Kidney tubule cell (primary cell): ENCODE data around the gene VPS13C.

Experiments used
- DNase-seq: peaks from one replicate; pipeline ENCODE4 v3.0.0-alpha.2; 2018; ENCODE audit warnings: low spot score

VPS13C gene

GRCh38 chr15:61938249-61938648 is 122.0 kb downstream of the VPS13C start:
- no peak for DNase-seq

DNA sequence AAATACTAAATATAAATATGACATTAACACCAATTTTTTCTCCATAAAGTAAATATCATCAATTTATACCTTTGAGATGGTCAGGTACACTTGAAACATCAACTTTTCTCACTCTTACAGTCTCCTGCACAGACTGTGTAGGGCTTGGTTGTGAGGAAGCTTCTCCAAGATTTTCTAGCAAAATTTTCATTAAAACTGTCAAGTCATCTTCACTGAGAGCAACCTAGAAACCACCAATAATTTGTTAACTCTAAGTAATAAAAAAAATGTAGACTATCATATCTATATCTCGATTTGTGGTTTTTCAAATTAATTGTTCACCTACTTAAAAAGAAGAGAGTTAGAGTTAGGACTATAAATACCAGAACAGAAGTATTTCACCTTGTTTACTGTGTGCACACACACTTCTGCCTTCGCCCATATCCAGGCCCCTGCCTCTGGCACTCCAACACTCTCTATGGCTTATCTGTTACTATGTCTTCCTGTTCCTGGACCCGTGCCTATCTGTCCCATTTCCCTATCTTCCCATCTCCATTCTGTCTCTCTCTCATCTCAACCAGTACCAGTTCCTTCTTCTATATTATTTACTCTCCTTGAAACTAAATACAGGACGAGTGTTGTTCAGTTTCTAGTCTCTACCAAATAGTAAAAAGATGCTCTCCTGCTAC is 123.6 kb downstream of the VPS13C start:
- no peak for DNase-seq

DNA sequence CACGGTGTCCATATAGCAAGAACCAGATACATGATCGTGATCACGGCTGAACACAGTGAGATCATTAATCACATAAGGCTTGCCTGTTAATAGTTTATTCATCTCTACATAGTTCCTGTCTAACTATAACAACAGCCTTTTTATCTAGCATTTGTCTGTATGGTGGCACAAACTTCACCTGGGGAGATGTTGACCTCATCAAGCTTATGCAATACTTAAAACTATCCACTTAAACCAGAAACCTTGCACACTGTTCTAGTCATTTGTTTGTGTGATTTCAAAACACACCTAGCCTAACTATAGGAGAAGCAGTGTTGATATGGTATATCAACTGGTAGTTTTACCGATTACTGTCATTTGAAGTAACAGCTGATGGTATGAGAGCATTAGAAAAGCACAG is 124.8 kb downstream of the VPS13C start:
- no peak for DNase-seq

DNA sequence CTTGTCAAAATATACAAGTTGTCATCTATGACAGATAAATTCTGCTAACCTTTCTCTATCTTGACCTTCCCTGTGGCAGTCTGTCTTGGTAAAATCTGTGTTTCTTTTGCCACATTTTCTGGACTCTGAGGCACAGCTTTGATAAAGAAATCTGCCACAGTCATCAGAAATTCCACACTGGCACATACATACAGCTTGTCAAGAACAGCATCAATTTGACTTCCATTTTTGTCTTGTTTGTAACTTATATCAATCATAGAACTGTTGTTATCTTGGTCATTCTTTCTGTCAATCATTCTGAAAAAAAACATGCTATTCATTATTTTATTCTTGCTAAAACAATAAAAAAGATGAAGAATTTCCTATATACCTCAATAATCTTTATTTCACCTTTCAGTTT is 130.8 kb downstream of the VPS13C start:
- DNase-seq: no peak

- DNase-seq: no peak
These were observed 137.1 kb downstream of the VPS13C start for GRCh38 chr15:61923173-61923572.

DNA sequence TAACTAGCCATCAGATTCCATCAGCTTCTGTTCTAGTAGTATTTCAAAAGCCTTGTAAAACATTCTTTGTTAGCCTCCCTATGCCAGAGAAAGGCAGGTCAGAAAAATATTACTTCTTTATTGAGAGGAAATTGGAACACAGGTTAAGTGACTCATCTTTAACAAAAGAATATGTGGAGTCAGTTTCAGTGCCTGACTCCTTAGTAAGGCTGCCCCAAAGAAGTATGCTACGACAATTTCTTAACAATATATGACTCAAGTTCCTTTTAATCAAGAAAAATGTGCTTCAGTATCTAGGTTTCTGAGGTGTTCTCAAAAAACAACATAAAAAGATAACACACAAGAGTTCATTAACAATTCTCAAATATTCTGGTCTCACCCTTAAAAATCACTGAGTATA is 139.2 kb downstream of the VPS13C start:
- DNase-seq: peak; percentile 1

DNA sequence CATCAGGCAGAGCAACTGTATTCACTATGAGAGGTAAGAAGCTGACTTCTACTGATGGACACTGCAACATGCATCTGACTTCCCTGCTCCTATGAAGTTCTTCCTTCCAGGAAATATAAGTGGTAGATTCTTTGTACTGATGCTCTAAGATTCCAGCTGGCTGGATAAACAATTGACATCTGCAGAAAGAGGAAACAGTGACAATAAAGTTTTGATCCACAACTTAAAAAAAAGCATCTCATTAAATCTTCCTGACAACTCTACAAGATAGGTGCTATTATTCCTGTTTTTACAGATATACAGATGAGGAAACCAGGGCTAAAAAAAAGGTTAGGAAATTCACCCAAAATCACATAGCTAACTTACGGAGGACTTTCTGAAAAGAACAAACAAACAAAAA is 142.8 kb downstream of the VPS13C start:
- DNase-seq: no peak

DNA sequence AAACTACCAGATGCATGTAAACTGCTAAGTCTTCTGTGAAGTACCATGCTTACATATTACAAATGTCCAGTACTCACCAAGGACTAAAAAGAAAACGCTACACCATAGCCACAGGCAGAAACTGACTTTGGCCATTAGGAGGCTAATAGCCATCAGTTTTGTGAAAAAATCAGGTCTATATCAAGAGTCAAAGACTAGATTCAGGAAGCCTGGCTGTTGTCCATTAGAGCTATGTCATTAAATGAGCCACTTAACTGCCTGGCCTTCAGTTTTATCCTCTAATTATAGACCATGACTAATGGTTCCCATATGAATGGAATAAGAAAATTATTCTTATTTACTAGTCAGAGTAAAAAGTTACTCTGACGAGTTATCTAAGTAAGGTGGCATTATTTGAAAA is 144.1 kb downstream of the VPS13C start:
- no peak for DNase-seq

DNA sequence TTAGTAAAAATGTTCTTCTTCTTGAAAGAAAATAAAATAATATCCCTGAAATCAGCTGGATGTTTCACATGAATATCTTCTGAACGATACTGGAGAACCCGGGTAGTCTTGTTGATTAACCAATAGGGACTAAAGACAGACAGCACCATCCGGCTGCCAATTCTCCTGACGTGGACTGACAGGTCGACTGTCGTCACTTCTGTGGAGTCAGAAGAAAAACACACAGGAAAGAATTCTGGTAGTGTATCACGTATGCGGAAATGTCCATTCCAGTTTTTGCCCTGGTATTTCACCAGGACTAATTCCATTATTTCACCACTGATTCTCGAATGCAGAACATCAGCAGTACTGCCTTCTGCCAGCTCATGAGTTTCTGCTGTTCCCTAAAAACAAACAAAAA is 144.6 kb downstream of the VPS13C start:
- no peak for DNase-seq

- DNase-seq: no peak
These were observed 149.3 kb downstream of the VPS13C start for GRCh38 chr15:61910839-61911369.

GRCh38 chr15:61908241-61908640 is 152.0 kb downstream of the VPS13C start:
- DNase-seq: no peak

DNA sequence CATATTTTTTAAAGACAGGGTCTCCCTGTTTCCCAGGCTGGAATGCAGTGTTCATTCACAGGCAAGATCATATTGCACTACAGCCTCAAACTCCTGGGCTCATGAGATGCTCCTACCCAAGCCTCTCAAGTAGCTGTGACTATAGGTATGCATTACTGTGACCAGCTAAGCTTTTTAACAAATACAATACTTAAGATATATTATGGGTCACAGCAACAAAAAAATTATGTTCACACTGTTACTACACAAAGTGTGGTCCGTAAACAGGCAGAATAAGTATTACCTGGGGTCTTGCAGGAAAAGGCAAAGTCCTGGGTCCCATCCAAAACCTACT is 152.5 kb downstream of the VPS13C start:
- DNase-seq: no peak

DNA sequence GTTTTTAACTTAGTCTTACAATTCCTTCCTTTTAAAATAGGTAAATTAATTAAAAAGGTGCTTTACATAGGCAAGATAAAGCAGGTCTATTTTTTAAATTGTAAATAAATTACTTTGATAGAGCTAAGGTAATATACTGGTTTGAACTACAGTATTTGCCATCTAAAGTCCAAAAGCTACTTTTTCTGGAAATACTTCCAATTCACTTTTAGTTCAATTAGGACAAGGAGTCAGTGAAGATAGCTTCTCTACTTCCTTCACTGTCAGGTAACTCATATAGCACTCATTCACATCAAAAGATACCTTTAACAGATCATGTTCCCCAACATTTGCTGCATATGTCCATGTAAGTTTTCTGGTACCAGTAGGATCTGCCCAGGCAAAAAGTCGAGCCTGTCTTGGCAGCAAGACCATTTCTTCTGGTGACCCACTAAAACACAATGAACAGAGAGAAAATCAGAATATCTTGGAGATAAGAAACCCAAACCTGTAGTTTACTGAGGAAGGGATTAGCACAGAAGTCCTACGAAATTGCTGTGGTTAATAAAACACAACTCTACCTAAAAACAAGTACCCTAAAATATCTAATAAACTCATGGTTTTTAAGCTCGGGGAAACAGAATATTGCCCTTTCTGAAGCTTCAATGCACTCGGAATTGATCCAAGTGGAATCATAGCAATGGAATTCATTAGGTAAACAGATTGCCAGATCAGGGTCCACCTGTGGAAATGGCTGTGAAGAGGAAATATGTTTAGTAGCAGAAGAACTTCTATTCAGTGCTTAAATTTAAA is 153.1 kb downstream of the VPS13C start:
- DNase-seq: peak; percentile 29

DNA sequence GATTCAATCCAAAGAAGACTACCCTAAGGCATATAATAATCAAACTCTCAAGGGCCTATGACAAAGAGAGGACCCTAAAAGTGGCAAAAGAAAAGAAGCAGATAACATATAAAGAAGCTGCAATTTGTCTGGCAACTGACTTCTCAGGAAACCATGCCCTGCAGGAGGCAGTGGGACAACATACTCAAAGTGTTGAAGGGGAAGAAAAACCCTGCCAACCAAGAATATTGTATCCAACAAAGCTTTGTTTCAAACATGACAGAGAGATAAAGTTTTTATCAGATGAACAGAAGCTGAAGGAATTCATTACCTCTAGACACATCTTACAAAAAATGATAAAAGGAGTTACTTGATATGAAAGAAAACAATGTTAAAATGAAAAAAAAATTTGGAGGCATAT is 167.1 kb downstream of the VPS13C start:
- no peak for DNase-seq

DNA sequence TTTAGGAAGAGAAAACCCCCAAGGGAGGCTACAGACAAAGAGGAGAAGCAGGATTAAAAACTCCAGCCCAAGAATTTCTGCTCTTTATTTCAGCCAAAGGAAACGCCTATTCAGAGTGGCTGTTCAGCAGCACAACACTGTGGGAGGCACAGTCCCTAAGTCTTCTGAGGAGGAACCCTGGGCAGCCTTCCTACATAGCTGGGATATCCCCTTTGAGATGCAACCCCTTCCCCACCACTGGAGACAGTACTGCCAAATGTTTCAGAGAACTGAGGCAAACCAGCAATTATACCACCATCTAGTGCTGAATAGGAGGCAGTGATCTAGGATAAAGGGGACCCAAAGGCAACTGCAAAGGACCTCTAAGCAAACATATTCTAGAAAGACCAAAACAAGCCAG is 168.1 kb downstream of the VPS13C start:
- no peak for DNase-seq

DNA sequence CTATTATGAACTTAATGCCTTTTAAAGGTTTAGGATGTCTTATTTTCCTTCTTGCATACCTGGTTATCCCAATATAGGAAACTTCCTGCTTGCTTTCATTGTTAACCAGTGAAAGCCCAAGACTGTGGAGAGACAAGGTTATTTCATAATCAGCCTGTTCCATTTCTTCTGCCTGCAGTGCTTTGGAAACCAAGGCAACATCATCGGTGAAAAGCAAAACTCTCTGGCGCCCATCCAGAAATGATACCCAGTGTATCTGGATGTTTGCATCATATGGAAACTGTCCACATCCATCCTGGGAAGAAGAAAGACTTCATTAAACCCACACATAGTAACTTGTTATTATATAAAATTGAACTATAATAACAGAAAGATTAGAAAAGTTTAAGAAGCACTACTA is 170.1 kb downstream of the VPS13C start:
- DNase-seq: no peak

DNA sequence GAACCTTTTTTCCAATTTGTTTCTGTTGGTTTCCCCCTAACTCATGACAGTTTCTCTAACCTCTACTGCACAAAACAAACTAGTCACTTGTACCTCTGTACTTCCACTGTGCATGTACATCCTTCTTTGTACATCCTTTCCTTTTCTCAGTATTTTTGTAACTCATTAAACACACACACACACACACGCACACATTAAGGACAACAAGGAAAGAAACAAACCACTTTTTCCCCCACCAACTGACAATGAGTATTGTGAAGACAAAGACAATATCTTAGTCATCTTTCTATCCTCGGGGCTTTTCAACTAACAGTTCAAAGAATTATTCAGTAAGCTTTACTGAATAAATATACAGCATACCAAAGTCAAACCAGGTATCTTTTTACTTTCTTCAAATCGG is 170.5 kb downstream of the VPS13C start:
- no peak for DNase-seq

DNA sequence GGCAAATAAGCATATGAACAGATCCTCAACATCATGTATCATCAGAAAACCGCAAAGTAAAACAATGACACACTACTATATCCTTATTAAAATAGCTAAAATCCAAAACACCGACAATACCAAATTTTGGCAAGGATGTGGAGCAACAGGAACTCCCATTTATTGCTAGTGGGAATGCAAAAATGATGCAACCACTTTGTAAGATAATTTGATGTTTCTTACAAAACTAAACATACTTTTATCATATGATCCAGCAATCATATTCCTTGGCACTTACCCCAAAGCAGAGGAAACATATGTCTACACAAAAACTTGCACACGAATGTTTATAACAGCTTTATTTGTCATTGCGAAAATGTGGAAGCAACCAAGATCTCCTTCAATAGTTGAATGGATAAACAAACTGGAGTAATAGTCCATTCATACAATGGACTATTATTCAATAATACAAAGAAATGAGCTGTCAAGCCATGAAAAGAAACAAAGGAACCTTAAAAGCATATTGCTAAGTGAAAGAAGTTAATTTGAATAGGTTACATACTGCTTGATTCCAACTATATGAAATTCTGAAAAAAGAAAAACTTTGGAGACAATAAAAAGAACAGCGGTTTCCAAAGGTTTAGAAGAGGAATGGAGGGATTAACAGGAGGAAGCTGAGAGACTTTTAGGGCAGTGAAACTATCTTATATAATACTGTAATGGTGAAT is 172.0 kb downstream of the VPS13C start:
- DNase-seq: no peak

GRCh38 chr15:61880084-61880483 is 180.2 kb downstream of the VPS13C start:
- no peak for DNase-seq

DNA sequence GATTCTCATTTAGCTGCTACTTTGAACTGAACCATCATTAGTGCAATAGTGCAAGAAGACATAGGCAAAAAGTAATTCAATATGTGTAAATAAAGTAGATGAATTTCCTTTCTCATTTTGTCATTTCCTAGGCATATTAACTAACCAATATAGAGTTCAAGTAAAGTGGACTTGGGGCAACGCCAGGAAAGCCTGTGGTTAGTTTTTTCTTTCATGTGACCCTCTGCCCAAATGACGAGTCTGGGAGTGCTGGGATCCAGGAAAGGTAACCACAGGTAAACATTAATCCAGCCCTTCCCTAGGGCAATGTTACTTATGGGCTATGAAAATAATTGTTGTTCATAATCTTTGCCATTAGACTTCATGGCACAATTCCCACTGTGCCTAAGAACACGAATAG is 181.0 kb downstream of the VPS13C start:
- DNase-seq: peak; percentile 68

GRCh38 chr15:61871926-61872522 is 188.2 kb downstream of the VPS13C start:
- peak; percentile 23 for DNase-seq

- no peak for DNase-seq
These were observed 190.6 kb downstream of the VPS13C start for GRCh38 chr15:61869656-61870055.

DNA sequence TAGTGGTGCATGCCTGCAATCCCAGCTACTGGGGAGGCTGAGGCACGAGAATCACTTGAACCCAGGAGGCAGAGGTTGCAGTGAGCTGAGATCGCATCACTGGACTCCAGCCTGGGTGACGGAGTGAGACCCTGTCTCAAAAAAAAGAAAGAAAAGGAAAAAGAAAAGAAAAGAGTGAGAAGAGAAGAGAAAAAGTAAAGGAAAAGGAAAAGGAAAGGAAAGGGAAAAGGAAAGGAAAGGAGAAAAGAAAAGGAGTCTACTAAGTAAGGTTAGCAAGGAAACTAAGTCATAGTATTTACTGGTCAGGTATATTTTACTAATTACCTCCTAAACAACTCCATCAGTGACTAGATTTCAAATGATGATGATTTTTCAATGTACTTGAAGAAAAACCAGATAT is 198.3 kb downstream of the VPS13C start:
- DNase-seq: no peak
